ENCODE measurements around the gene WNT5A.

WNT5A gene

GRCh38 chr3:55521738-55522421 is 34.8 kb upstream of the WNT5A start:
- H3F3A ChIP-seq (ENCODE audit: control insufficient read depth, insufficient read depth) = no peaks in the 10 kb centered on the region
- no peaks in the 10 kb centered on the region for H3K4me1 ChIP-seq (ENCODE audit: control insufficient read depth, low read length)
- no peaks in the 10 kb centered on the region for H3K9me2 ChIP-seq (replicated peaks; ENCODE audit: control insufficient read depth, low read length)
- H3K4me2 ChIP-seq (ENCODE audit: low read length) = no peak overlapping the region
- no peaks in the 10 kb centered on the region for H4K20me1 ChIP-seq (ENCODE audit: control insufficient read depth, insufficient read depth, low read depth, low read length)
- no peaks in the 10 kb centered on the region for H3K27me3 ChIP-seq (ENCODE audit: control insufficient read depth, low read length)
- no peaks in the 10 kb centered on the region for H3K36me3 ChIP-seq (ENCODE audit: control insufficient read depth, low read length)
- no peak overlapping the region for H3K27ac ChIP-seq (ENCODE audit: low read depth, low read length)
- TF ChIP-seq CTCF (IDR thresholded peaks at IDR 0.05; ENCODE audit: low read depth, low read length, poor library complexity, severe bottlenecking) = no peak
- no peak for TF ChIP-seq EZH2phosphoT487 (IDR thresholded peaks at IDR 0.05; ENCODE audit: borderline replicate concordance, low read length)
- H3K79me2 ChIP-seq (ENCODE audit: control insufficient read depth, low read length) = no peaks in the 10 kb centered on the region
- no peak overlapping the region for H3K4me3 ChIP-seq (ENCODE audit: low read length)
- H3K9me3 ChIP-seq (ENCODE audit: control insufficient read depth, insufficient read depth, low read length) = no peaks in the 10 kb centered on the region

GRCh38 chr3:55521064-55521737 is 34.1 kb upstream of the WNT5A start:
- TF ChIP-seq CTCF (IDR thresholded peaks at IDR 0.05; ENCODE audit: low read depth, low read length, poor library complexity, severe bottlenecking) (no peak), EZH2phosphoT487 (IDR thresholded peaks at IDR 0.05; ENCODE audit: borderline replicate concordance, low read length) (no peak)
- no peaks in the 10 kb centered on the region for H3K9me2 ChIP-seq (replicated peaks; ENCODE audit: control insufficient read depth, low read length)
- H3K4me2 ChIP-seq (ENCODE audit: low read length) = no peak overlapping the region
- no peaks in the 10 kb centered on the region for H3K27me3 ChIP-seq (ENCODE audit: control insufficient read depth, low read length)
- no peaks in the 10 kb centered on the region for H4K20me1 ChIP-seq (ENCODE audit: control insufficient read depth, insufficient read depth, low read depth, low read length)
- no peaks in the 10 kb centered on the region for H3K79me2 ChIP-seq (ENCODE audit: control insufficient read depth, low read length)
- no peaks in the 10 kb centered on the region for H3K4me1 ChIP-seq (ENCODE audit: control insufficient read depth, low read length)
- no peaks in the 10 kb centered on the region for H3K36me3 ChIP-seq (ENCODE audit: control insufficient read depth, low read length)
- no peaks in the 10 kb centered on the region for H3F3A ChIP-seq (ENCODE audit: control insufficient read depth, insufficient read depth)
- no peak overlapping the region for H3K4me3 ChIP-seq (ENCODE audit: low read length)
- no peak overlapping the region for H3K27ac ChIP-seq (ENCODE audit: low read depth, low read length)
- H3K9me3 ChIP-seq (ENCODE audit: control insufficient read depth, insufficient read depth, low read length) = no peaks in the 10 kb centered on the region

- H3K4me3 ChIP-seq (ENCODE audit: low read length) = no peak overlapping the region
- no peaks in the 10 kb centered on the region for H3K36me3 ChIP-seq (ENCODE audit: control insufficient read depth, low read length)
- H3K27me3 ChIP-seq (ENCODE audit: control insufficient read depth, low read length) = no peaks in the 10 kb centered on the region
- no peaks in the 10 kb centered on the region for H4K20me1 ChIP-seq (ENCODE audit: control insufficient read depth, insufficient read depth, low read depth, low read length)
- H3K79me2 ChIP-seq (ENCODE audit: control insufficient read depth, low read length) = no peaks in the 10 kb centered on the region
- no peaks in the 10 kb centered on the region for H3F3A ChIP-seq (ENCODE audit: control insufficient read depth, insufficient read depth)
- no peaks in the 10 kb centered on the region for H3K4me1 ChIP-seq (ENCODE audit: control insufficient read depth, low read length)
- no peaks in the 10 kb centered on the region for H3K9me2 ChIP-seq (replicated peaks; ENCODE audit: control insufficient read depth, low read length)
- no peak for TF ChIP-seq EZH2phosphoT487 (IDR thresholded peaks at IDR 0.05; ENCODE audit: borderline replicate concordance, low read length)
- no peak for TF ChIP-seq CTCF (IDR thresholded peaks at IDR 0.05; ENCODE audit: low read depth, low read length, poor library complexity, severe bottlenecking)
- no peaks in the 10 kb centered on the region for H3K9me3 ChIP-seq (ENCODE audit: control insufficient read depth, insufficient read depth, low read length)
- no peak overlapping the region for H3K4me2 ChIP-seq (ENCODE audit: low read length)
- no peak overlapping the region for H3K27ac ChIP-seq (ENCODE audit: low read depth, low read length)
Measured at GRCh38 chr3:55519019-55519418, 31.9 kb upstream of the WNT5A start.
